GM18499 (cell line): Measurements from ENCODE around the gene RPE65.
"Not testable (repeated sequence)": the region's sequence is repeated elsewhere in the genome, so short reads cannot be mapped to it uniquely, and the experiment has no call there.

ENCODE experiments used
- ATAC-seq: cut with Tn5 transposase; IDR thresholded peaks from one replicate; pipeline ENCODE4 v1.9.1; 2021; ENCODE audit warnings: moderate number of reproducible peaks; ENCODE audit not compliant: insufficient read depth, unreplicated experiment

The RPE65 gene

DNA sequence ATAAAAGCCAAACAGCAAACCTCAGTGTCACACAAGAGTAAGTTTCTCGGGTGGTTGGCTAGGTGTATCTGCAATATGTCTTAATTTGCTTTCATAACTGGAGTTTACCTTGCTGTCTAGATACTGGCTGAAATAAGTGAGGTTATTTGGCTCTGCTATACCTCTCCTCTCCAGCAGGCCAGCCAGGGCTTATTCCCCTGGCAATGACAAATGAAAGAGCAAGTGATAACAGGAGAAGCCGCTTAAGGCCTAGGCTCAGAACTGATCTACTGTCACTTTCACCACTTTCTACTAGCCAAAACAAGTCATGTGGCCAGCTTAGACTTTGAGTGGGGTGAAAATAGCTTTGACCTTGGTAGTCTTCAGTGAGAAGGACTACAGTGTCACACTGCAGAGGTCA lies 4.8 kb upstream of the RPE65 start:
- ATAC-seq: no peak

DNA sequence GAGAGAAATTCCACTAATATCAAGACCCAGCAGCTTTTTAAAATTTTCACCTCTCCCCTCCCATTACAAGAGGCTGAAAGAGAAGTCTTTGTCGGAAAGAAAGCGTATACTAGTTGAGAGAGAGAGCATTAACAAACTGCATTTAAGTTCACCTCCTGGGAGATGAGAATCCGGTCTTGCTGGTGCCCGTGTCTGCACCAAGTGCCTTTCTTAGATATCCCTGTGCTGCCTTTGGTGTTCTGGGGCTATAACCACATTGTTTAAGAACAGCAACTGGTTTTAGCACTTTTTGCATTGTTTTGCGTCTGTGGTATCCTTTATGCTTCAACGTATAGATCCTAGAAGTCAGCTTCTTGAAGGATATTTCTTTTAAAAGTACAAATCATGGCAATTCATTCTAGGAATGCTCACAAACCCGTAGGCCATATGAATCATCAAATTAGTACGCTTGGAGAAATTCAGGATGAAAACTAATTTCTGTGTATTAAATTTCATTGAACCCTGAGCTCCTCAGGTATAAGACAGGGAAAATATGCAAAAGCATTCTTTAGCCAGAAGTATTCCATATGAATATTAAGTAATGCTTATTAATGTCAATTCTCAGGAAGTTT lies 3.4 kb upstream of the RPE65 start:
- ATAC-seq: no peak

DNA sequence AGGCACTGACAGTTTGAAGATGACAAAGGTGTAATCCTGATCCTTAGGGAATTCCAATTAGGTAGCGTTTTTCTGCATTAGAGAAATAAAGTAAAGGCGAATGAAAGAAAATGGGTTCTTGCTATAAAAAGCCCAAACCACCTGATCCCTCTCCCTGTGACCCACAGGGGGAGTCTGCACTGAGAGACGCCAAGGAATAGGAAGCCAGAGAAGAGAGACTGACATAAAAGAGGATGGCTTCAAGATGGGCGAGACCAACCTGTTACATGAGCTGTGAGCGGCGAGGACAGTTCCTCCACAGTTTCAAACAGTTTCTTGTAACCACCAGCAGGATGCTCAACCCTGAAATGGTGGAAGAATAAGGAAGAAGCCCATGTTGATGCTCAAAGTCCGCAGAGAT lies 1.4 kb downstream of the RPE65 start:
- no peak for ATAC-seq

DNA sequence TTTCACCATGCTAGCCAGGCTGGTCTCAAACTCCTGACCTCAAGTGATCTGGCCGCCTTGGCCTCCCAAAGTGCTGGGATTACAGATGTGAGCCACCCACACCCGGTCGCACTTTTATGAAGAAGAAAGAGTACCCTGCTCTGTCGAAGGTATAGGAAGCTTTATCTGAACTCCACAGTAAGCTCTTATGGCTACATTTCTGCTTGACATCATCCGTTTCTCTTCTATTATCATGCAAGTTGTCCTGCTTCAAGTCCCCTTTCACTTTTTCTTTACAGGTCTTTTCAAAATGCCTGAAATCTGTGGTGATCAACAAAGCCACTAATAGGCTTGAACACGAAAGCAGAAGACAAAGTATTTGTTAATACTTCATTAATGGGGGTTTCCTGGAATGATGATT lies 4.0 kb downstream of the RPE65 start:
- no peak for ATAC-seq

DNA sequence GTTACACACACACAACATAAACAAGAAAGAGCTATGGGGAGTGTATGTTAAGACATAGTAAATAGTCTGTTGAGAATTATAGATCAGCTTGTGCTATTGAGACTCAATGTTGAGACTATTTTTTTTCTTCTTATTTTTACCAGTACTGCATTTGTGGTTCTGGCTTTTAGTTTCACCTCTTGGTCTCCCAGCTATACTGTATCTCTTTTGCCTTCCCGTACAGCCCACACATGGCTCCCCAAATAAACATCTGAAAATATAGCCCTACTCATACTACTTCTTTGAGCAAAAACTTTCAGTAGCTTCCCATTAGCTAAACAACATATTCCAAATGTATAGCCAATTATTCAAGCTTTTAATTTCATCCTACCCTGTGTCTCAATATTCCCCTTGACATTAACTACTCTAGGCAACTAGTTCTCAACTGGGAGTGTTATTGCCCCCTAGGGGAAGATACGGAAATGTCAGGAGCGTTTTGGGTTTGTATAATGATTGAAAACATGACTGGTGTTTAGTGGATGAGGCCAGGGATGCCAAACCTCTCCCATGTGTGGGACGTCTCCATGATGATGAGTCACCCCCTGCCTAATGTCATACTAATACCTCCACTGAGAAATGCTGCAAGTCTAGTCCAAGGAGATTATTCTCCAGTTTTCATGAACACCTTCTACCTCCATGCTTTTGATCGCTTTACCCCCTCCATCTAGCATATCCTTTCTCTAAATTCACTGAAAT lies 6.8 kb downstream of the RPE65 start:
- ATAC-seq: peak; percentile 59

DNA sequence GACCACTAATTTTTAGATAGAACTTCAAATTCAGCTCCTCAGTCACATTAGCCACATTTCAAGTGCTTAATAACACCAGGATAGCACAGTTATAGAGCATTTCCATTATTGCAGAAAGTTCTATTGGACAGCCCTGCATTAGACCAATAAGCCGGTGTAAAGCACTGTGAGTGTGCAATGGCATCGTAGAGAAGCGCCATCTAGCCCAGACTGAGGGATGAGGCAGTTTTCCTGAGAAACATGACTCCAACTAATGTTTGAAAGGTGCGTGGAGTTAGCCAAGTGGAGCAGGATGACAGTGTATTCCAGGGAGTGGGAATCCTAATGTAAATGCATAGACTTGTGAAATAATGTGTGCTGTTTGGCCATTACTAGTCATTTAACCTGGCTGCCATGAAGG lies 7.7 kb downstream of the RPE65 start:
- ATAC-seq: no peak

DNA sequence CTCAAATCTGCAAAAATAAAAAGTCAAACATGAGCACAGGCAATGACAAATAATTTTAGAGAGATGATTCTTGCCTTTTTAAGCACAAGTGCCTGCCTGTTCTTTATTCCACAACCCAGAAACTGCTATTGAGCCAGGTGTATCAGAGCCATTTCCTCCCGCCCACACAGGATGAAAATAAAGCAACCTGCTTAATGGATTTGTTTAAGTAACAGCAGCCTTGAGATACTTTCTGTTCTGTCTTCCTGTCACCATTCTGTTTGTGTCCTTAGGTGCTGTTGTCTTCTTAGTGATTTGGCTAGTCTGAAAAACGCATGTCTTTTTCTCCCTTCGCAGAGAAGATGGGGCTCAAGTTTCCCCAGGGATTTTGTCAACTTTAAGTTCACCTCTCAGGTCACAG lies 11.4 kb downstream of the RPE65 start:
- ATAC-seq: no peak

DNA sequence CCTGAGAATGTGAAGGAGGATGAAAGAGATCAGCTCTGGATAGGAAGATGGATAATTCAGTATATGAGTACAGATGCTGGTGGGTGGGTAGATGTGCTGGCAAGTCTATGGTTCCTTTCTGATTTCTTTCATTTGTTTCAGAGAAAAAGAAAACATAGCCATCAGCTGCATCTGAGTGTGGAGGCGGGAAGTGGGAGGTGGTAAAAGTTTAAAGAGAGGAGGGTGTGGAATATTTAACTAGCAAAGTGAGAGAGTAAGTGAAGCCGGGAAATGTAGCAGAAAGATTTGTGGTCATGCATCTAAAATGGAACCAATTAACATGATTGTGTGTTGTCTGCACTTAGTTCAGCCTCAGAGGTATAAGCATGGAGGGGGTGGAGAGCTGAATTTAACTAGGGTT lies 16.4 kb downstream of the RPE65 start:
- no peak for ATAC-seq

DNA sequence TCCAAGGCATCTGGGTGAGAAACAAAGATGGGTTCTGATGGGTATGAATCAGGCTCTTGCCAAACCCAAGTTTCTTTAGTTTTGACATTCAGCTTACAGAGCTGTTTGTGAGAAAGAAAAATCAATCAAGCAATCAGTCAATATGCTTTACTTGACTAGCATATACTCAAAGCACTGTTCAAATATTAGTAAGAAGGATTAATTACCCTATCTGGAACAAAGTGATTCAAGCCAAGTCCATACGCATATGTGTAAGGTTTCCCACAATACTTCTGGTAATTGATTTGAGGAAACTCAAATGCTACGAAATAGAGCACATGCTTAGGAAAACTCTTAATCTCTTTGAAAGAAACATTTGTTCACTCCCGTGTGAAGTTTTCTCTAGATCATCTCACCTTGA lies 18.7 kb downstream of the RPE65 start:
- no peak for ATAC-seq

DNA sequence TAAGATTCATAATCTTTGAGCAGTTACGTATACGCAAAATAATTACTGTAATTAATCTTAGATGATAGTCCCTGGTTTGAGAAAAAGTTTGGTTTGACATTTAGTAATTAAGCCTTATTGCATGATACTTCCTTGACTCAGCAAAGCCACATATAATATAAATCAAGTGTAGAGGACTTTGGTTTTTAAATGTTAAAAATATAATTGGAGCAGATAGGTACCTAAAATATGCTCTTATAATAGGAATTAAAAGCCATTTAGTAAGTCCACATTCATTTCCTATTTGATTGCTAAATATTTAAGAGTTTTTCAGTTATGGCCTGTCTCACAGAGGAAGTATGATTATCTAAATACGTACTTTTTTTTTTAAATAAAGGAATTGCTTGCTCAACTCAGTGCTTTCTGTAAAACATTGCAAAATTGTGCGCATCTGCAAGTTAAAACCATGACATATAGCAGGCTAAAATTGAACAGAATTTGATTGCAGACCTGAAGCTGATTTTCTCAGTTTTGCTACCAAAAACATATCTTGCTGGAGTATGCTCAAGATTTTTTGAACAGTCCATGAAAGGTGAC lies 20.4 kb downstream of the RPE65 start:
- no peak for ATAC-seq

DNA sequence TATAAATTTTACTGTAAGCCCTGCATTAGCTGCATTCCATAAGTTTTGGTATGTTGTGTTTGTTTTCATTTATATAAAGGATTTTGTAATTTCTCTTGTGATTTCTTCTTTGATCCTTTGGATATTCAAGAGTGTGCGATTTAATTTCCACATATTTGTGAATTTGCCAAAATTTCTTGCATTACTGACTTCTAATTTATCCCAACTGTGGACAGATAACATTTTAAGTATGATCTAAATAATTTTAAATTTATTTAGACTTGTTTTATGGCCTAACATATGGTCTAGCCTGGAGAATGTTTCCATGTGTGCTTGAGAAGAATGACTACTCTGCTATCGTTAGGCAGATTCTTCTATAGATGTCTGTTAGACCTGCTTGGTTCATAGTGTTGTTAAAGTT lies 23.2 kb downstream of the RPE65 start:
- ATAC-seq: no peak

DNA sequence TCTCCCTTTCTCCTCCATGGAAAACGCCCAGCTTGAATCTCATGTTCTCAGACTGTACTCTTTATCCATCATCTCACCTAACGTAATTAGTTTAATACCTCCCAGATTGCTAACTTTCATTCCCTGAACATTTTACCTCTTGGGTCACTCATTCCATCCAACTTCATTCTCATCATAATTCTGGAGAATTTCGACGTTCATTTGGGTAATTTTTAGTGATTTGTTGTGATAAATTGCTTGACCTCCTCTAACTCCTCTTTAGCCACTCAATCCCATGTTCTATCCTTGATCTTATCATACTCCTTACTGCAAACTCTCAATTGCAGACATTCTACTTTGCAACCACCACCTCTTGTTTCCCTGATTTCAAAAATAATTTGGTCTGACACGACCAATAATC lies 28.4 kb downstream of the RPE65 start:
- ATAC-seq: no peak

DNA sequence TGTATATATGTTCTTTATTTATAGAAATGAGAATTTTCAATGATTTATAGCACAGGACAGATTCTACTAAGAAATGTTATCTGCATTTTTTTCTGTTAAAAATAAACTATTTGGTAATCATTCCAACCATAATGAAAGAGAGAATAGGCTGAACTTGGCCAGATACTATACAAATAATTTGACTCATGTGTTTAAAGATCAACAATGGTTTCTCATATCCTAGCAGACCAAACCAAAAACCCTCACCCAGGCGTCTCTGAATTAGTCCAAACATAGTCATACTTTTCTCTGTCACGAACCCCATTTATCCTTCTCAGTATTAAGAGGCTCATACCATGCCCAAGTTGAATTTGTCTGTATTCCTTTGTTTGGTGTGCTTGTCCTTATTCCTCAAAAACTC lies 40.3 kb downstream of the RPE65 start:
- ATAC-seq: no peak

DNA sequence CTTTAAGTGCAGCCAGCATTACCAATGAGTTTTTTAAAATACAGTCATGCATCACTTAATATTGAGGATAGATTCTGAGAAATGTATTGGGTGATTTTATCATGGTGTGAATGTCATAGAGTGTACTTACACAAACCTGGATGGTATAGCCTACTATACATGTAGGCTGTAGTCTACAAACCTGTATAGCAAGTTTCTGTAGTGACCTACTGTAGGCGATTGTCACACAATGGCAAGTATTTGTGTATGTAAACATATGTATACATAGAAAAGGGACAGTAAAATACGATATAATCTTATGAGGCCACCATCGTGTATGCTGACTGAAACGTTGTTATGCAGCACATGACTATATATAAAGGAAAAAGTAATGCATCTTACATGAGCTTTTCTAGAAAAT lies 48.2 kb downstream of the RPE65 start:
- ATAC-seq: no peak

DNA sequence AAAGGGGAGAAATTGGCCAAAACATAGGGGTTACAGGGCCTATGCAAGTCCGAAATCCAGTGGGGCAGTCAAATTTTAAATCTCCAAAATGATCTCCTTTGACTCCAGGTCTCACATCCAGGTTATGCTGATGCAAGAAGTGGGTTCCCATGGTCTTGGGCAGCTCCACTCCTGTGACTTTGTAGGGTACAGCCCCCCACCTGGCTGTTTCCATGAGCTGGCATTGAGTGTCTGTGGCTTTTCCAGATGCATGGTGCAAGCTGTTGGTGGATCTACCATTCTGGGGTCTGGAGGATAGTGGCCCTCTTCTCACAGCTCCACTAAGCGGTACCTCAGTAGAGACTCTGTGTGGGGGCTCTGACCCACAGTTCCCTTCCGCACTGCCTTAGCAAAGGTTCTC lies 54.2 kb downstream of the RPE65 start:
- ATAC-seq: not testable (repeated sequence)

DNA sequence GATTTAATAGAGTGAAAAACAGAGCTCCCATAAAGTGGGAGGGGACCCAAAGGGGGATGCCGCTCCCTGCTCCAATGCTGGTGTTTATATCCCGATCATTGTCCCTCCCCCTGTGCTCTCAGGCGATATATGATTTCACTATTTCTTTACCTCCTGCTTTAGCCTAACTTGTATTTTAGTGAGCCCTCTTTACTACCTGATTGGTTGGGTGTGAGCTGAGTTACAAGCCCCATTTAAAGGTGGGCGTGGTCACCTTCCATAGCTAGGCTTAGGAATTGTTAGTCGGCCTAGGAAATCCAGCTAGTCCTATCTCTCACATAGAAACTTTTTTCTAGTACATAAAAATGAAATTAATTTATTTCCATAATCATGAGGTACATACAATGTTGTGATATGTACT lies 57.3 kb downstream of the RPE65 start:
- ATAC-seq: not testable (repeated sequence)

DNA sequence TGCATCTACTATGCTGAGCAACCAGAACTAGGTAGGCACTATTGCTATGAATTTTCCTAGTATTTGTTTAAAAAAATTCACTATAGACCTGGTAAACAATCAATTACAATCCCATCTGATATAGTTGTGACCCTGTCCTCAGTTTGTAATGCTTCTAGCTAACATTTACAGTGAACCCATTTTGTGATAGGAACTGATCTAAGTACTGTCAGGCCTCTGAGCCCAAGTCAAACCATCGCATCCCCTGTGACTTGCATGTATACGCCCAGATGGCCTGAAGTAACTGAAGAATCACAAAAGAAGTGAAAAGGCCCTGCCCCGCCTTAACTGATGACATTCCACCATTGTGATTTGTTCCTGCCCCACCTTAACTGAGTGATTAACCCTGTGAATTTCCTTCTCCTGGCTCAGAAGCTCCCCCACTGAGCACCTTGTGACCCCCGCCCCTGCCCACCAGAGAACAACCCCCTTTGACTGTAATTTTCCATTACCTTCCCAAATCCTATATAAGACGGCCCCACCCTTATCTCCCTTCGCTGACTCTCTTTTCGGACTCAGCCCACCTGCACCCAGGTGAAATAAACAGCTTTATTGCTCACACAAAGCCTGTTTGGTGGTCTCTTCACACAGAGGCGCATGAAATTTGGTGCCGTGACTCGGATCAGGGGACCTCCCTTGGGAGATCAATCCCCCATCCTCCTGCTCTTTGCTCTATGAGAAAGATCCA lies 63.8 kb downstream of the RPE65 start:
- ATAC-seq: not testable (repeated sequence)

DNA sequence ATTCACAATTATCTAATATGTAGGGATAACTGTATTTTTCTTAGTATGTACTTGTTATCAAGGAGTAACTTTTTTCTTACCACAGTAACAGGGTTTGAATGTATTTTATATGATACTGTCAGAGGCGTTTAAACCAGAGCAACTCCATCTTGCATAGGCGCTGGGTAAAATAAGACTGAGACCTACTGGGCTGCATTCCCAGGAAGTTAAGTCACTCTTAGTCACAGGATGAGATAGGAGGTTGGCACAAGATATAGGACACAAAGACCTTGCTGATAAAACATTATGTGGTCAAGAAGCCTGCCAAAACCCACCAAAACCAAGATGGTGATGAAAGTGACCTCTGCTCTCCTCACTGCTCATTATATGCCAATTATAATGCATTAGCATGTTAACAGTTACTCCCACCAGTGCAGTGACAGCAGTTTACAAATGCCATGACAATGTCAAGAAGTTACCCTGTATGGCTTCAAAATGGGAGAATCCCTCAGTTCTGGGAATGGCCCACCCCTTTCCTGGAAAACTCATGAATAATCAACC lies 64.8 kb downstream of the RPE65 start:
- ATAC-seq: no peak

DNA sequence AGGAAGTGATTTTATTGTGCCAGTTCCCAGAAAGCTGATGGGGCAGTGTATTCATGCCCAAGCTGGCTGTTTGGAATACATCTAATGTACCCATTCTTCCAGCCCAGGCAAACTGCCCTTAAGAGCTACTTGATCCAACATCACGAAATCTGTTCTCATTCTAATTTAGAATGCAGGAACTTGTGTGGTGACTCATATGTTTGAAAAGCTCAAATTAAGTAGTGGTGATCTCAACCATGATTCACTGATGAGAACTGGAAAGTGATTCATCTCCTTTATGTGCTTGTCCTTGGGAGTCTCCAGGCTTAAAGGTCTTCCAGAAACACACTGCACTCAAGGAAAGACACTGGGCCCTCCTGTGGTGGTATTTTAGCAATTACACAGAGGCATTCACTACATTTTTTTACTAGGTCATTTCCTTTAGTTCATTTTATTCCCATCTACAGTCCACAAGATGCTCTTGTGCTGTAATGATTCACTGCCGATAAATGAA lies 65.4 kb downstream of the RPE65 start:
- ATAC-seq: no peak

DNA sequence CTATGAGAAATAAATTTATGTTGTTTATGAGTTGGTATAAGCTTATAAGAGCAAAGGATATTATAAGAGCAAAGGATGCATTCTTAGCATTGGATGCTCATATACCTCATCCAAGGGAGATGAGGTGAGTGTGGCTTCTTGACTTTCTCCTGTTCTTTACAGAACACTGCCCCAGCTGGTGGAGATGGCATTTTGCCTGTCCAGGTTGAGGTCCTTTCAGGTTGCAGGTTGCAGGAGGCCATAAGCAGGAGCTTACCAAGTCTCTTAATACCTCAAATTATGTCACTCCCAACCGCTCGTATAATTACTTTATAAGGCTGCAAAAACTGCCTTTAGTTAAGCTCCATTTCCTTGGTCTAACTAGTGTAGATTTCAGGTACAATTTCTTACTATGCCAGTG lies 66.7 kb downstream of the RPE65 start:
- ATAC-seq: no peak

DNA sequence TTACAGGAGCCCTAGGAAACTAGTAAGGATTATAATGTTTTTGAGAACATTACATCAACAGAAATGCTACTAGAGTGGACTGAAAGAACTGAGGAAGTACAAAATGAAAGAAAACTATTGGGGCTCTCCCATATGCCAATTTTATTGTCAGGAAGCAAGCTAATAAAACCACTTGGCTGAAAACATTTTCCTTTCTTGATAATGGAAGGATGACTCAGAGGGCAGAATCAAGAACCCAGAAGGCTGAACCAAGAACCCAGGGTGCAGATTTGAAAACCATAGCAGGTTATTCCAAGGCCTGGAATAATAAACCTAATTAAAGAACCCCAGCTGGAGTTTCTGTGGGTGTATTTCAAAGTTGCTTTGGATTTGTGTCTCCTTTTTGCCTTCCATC lies 70.7 kb downstream of the RPE65 start:
- no peak for ATAC-seq
